Measurements from ENCODE around the gene SND1. TPM values are rescaled to one million over a fixed set of nuclear protein-coding genes. Genes with fewer than 3 reads are reported as not detected.

Gene SND1
- total and polyA plus RNA-seq, 2 donors (not counting 1 experiment from before 2014, with no cell fraction given), result 137 to 174 TPM

- no peaks in the 10 kb centered on the region for H3K36me3 ChIP-seq (ENCODE audit: control insufficient read depth, insufficient read depth, low read length)
- H3K4me1 ChIP-seq (ENCODE audit: control insufficient read depth, extremely low read depth, insufficient read depth, low read length), result peaks cover 12% of the 10 kb centered on the region
- H3K4me3 ChIP-seq (replicated peaks in 1 of 4; ENCODE audit: control extremely low read depth in 1 of 4, insufficient read depth in 1 of 4, low read depth in 3 of 4, low read length in 4 of 4), result no peak overlapping the region
- no peak overlapping the region for H3K9ac ChIP-seq (ENCODE audit: insufficient read depth, low read length)
- DNase-seq (ENCODE audit: low read depth in 2 of 2), result no peak
- no peaks in the 10 kb centered on the region for H3K79me2 ChIP-seq (ENCODE audit: control insufficient read depth, insufficient read depth, low read length)
- H2AFZ ChIP-seq (ENCODE audit: low read length), result no peak overlapping the region
- H3K4me2 ChIP-seq (ENCODE audit: extremely low read depth, insufficient read depth, low read length), result no peak overlapping the region
- H3K27ac ChIP-seq (ENCODE audit: insufficient read depth, low read length), result no peak overlapping the region
- no peaks in the 10 kb centered on the region for H3K9me3 ChIP-seq (ENCODE audit: control insufficient read depth, insufficient read depth, low read depth, low read length)
- TF ChIP-seq CTCF (conservative IDR thresholded peaks at IDR 0.05 in 1 of 2, IDR thresholded peaks at IDR 0.05 in 1 of 2; ENCODE audit: low read depth in 1 of 2, low read length in 2 of 2), result no peak
- no peak for TF ChIP-seq EZH2 (IDR thresholded peaks at IDR 0.05; ENCODE audit: low read length, missing control alignments)
- H3K27me3 ChIP-seq (ENCODE audit: control insufficient read depth, insufficient read depth, low read length), result no peaks in the 10 kb centered on the region
- no peaks in the 10 kb centered on the region for H4K20me1 ChIP-seq (ENCODE audit: control insufficient read depth, extremely low read depth, insufficient read depth, low read length)
These were observed 342.0 kb downstream of the SND1 start for GRCh38 chr7:127993987-127994386.

GRCh38 chr7:127995156-127995880, 343.3 kb downstream of the SND1 start:
- Histone ChIP-seq H3K4me2 (ENCODE audit: extremely low read depth, insufficient read depth, low read length) (peak overlapping the region; percentile 15), H3K4me1 (ENCODE audit: control insufficient read depth, extremely low read depth, insufficient read depth, low read length) (peaks cover 12% of the 10 kb centered on the region), H3K79me2 (ENCODE audit: control insufficient read depth, insufficient read depth, low read length) (no peaks in the 10 kb centered on the region), H3K9me3 (ENCODE audit: control insufficient read depth, insufficient read depth, low read depth, low read length) (no peaks in the 10 kb centered on the region), H3K4me3 (replicated peaks in 1 of 4; ENCODE audit: control extremely low read depth in 1 of 4, insufficient read depth in 1 of 4, low read depth in 3 of 4, low read length in 4 of 4) (no peak overlapping the region), H4K20me1 (ENCODE audit: control insufficient read depth, extremely low read depth, insufficient read depth, low read length) (no peaks in the 10 kb centered on the region), H3K27ac (ENCODE audit: insufficient read depth, low read length) (no peak overlapping the region), H3K9ac (ENCODE audit: insufficient read depth, low read length) (no peak overlapping the region), H3K36me3 (ENCODE audit: control insufficient read depth, insufficient read depth, low read length) (no peaks in the 10 kb centered on the region), H2AFZ (ENCODE audit: low read length) (no peak overlapping the region), H3K27me3 (ENCODE audit: control insufficient read depth, insufficient read depth, low read length) (no peaks in the 10 kb centered on the region)
- TF ChIP-seq EZH2 (IDR thresholded peaks at IDR 0.05; ENCODE audit: low read length, missing control alignments) (no peak), CTCF (conservative IDR thresholded peaks at IDR 0.05 in 1 of 2, IDR thresholded peaks at IDR 0.05 in 1 of 2; ENCODE audit: low read depth in 1 of 2, low read length in 2 of 2) (no peak)
- DNase-seq (ENCODE audit: low read depth in 2 of 2), result peak; percentile 35 to 84

- no peak for TF ChIP-seq EZH2 (IDR thresholded peaks at IDR 0.05; ENCODE audit: low read length, missing control alignments)
- no peak for TF ChIP-seq CTCF (conservative IDR thresholded peaks at IDR 0.05 in 1 of 2, IDR thresholded peaks at IDR 0.05 in 1 of 2; ENCODE audit: low read depth in 1 of 2, low read length in 2 of 2)
- Histone ChIP-seq H2AFZ (ENCODE audit: low read length) (no peak overlapping the region), H3K9ac (ENCODE audit: insufficient read depth, low read length) (no peak overlapping the region), H3K4me1 (ENCODE audit: control insufficient read depth, extremely low read depth, insufficient read depth, low read length) (peaks cover 12% of the 10 kb centered on the region), H3K4me3 (replicated peaks in 1 of 4; ENCODE audit: control extremely low read depth in 1 of 4, insufficient read depth in 1 of 4, low read depth in 3 of 4, low read length in 4 of 4) (no peak overlapping the region), H4K20me1 (ENCODE audit: control insufficient read depth, extremely low read depth, insufficient read depth, low read length) (no peaks in the 10 kb centered on the region), H3K4me2 (ENCODE audit: extremely low read depth, insufficient read depth, low read length) (no peak overlapping the region), H3K9me3 (ENCODE audit: control insufficient read depth, insufficient read depth, low read depth, low read length) (no peaks in the 10 kb centered on the region), H3K27ac (ENCODE audit: insufficient read depth, low read length) (no peak overlapping the region), H3K79me2 (ENCODE audit: control insufficient read depth, insufficient read depth, low read length) (no peaks in the 10 kb centered on the region), H3K27me3 (ENCODE audit: control insufficient read depth, insufficient read depth, low read length) (no peaks in the 10 kb centered on the region), H3K36me3 (ENCODE audit: control insufficient read depth, insufficient read depth, low read length) (no peaks in the 10 kb centered on the region)
- no peak for DNase-seq (ENCODE audit: low read depth in 2 of 2)
These were observed 343.9 kb downstream of the SND1 start for GRCh38 chr7:127995881-127996215.
